HG03196 (cell line): ENCODE results near the gene GRIK2.

Experiments used
- ATAC-seq: cut with Tn5 transposase; IDR thresholded peaks from one replicate; pipeline ENCODE4 v1.9.1; 2021; ENCODE audit not compliant: unreplicated experiment

Gene GRIK2

DNA sequence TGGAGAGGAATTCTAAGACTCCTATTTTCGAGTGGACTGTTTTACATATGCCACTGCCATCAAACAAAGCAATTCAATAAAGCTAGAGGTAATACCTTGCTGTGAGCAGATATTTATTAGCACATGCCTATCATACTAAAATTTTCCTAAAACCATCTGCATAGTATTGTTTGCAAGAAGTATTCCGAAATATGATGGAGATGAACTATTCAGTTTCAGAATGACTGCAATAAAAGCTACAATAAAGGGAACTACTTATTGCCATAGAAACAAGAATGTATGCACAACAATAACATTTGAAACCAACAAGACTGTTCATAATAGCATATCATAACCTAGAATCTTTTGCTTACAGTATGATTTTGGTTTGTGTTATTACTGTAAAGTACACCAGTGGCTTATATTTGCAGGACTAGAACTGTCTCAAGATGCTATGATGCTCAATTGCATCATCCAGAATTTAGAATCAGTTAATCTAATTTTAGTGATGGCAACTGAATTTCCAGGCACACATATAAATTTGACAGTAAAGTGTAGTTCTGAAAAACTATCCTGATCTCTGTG lies 144.3 kb downstream of the GRIK2 start:
- no peak for ATAC-seq

DNA sequence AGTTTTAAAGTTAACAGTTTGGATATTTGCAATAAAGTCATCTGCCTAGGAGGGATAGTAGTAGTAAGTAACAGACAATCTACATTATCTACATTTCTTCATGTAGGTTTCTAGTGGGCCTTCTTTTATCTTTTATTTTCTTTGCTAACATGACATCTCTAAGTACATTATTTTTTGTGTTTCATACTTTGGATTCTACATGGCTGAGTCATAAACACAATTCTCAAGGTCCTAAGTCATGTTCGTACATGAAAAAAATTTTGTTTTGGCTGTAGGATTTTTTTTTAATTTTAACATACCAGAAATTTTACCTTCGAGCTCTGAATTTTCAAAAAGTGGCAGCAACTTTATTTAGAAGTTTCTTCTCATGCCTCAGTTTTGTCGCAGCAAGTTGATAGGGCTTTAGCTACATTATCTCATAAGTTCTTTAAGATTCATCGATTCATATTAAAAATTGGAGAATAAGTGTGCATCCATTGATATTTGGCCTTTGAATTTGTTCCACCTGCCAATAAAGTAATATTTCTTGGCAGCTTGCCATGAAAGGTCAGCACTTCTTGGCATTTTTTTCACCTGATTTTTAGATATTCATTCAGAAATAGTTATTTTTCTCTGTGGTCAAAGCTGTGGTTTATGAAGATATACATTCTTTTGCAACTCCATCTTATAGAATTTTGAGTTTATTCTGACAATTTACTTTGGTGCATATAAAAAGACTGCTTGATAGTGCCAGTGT lies 146.2 kb downstream of the GRIK2 start:
- no peak for ATAC-seq

DNA sequence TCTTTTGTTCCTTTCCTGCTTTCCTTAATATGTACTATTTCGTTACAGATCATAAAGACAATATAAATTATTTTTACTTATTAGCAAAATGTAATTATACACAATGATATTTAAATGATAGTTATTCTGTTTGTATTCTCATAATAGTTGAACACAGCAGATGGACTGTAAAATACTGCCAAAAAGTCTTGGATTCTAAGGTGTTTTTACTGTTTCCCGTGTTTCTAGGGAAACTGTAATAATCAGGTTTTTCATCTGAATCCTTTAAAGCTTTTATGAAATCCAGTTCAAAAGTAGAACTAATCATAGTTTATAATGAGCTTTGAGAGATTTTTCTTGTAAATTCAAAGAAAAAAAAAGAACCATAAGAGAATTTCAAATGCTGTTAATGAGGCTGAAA lies 148.4 kb downstream of the GRIK2 start:
- ATAC-seq: no peak

DNA sequence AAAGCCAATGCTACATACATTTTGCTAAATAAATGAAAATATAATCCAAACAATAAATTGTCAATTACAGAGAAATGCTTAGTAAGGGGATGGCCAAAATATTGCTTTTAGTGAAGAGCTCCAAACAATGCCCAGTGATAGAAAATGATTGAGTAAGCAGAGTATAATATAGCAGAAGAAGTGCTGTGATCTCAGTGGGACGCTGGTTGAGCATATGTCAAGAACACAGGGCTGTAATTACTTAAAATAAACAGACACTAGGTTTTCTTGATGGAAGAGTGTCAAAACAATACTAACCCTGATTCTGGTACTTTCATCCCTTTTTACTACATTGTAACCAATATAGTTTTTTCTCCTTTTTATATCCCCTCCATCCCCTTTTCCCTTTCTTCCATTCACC lies 150.3 kb downstream of the GRIK2 start:
- no peak for ATAC-seq

DNA sequence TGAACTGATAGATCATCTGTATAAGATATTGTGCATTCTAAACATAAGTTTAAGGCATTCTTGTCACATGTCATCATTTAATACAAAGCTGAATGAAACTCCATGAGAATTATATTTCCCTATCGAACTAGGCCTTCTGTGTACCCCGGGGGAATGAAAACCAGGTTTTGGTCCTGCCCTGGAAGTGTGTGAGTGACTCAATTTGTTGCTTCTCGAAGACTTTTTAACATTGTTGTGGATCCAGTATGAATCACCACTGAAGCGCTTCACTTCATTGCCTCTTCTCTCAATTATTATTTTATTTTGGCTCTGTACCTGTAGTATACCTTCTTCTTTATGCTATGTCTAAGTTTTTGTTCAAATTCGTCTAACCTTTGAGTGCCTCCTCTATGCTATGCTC lies 150.8 kb downstream of the GRIK2 start:
- ATAC-seq: no peak

DNA sequence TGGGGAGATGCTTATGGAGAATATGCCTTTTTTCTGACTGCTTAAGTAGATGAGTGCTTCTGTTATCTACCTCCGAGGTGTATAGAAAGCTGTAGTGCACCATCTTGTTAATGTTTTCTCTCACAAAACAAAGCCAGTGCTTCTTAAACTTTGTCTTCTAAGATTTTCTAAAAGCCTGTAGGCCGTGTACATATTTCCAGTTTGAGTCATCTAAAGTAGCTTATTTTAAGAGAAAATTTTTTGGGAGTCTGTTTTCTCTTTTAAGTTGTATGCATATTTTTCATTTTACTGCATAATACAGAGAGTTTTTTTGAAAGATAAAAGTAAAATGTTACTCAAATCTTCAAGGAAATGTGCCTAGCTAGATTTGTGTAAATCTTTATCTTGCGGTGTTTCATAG lies 151.7 kb downstream of the GRIK2 start:
- no peak for ATAC-seq

DNA sequence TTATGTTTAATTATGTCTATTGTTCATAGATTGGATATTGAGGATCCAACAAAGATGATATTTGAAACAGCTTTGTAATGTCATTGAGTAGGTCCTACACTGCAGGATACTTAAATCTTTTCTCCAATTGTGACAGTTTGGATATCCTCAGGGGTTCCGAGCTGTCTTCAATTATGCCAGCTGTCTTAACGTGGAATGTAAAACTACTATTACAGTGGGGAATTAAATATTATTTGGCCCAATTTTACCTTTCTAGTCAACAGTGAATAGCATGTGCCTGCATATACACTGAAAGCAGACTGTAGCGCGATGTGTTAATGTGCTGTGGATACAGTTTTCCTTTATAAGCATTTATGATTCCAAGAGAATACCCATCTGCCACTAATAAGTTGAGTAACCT lies 156.9 kb downstream of the GRIK2 start:
- no peak for ATAC-seq

DNA sequence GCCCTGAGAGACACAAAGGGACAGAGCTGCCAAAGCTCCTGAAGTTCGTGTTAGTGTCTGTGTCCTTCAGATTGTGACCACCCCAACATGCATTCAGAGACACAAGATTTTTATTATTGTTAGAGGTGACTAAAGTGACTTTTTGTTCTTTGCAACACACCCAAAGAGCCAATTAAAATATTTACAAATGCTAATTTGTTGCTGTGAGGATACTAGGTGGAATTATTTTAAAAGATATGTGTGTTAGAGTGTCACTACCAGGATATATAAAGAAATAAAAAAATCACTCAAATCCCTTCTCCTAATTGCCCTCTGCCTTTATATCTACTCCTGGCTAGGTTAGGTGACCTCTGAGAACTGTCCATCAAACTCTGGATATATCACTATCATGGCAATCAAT lies 160.7 kb downstream of the GRIK2 start:
- ATAC-seq: no peak

DNA sequence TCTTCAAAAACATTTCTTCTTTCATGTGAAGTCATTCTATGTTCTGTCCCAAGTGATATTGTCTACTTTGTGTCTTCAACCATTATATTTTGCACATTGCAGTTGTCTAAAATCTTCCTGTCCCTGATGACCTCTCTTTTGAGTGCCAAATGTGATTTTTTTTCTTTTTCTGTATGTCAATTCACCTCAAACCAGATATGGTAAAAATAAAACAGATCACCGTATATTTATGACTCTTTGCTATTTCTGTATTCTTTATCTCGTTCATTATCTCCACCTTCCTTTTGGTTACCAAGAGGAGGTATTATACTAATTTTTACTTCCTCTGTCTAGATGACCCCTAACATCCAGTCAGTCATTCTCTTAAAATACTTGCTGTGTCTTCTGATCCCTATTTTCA lies 165.2 kb downstream of the GRIK2 start:
- no peak for ATAC-seq

DNA sequence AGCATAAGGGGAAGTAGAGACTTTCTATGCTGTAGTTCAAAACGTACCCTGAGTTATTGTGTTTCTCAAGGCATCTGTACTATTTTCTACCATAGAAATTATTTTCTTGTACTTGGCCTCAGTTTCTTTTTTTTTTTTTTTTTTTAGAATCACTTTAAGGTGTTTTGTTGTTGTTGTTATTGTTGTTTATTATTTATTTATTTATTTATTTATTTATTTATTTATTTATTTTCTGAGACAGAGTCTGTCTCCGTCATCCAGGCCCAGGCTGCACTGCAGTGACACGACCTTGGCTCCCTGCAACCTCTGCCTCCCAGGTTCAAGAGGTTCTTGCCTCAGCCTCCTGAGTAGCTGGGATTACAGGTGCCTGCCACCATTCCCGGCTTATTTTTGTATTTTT lies 179.1 kb downstream of the GRIK2 start:
- no peak for ATAC-seq

DNA sequence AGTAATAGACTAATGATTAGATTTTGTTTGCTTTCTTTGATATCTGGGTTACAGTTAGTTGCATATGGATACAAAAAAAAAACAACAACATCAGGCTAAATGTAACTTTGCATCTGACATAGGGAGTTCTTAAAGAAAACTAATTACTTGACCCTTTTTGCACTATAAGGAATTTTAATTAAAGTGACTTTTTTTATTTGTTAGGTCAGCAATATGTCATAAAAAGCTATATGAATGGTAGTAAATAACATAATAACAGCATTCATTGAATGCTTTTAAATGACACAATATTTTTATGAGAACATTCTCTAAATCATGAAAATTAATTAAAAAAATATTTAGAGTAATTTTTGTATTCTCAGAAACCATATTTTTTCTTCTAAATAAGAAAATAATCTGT lies 183.6 kb downstream of the GRIK2 start:
- ATAC-seq: no peak

DNA sequence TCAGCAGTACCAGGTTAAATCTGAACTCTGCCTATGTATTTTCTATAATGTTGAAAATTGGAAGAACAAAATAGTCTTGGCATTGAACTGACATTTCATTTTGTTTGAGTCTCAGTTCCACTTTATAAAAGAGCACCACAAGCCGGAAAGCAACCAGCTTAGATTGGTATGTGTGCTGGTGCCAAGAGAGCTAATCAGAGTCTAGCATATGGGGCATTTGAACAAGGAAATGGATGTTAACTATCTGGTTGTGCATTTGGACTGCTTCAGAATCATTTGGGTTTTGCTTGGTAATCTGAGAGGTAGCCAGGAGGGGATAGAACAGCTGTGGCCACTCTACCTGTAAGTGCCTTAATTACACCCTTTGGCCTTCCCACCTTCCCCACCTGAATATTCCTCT lies 184.8 kb downstream of the GRIK2 start:
- ATAC-seq: no peak

DNA sequence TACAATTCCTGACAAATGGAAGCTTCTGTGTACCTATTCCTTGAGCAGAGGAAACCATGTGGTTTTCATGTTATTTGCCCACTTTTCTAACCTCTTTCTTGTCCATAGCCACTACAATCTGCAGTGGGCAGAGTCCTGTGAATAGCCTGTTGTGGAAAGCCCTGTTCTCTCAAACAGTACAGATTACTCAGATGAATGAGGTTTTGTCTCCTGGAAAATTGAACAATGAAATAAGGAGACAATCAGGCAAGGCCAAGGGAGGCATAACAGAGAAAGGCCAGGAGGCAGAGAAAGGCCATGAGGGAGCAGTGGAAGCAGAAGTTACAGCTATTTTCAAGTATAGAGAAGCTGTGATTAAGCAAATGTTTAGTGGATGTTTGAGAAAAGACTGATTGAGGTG lies 189.3 kb downstream of the GRIK2 start:
- no peak for ATAC-seq

DNA sequence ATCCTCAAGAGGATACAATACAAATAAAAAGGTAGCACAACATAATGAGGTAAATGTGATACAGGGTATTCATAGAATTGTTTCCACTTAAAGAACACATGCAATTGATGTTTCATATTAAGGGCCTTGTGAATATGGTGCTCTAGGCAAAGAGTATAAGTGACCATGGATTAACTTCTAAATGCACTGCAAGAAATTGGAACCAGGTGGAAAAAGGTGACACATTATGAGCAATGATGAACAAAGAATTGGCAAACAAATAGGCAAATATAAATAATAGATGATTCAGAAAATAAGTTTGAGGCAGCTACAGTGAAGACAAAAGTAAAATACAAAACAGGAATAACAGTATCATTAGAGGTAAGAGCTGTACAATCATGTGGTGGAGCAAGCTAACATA lies 192.0 kb downstream of the GRIK2 start:
- no peak for ATAC-seq

DNA sequence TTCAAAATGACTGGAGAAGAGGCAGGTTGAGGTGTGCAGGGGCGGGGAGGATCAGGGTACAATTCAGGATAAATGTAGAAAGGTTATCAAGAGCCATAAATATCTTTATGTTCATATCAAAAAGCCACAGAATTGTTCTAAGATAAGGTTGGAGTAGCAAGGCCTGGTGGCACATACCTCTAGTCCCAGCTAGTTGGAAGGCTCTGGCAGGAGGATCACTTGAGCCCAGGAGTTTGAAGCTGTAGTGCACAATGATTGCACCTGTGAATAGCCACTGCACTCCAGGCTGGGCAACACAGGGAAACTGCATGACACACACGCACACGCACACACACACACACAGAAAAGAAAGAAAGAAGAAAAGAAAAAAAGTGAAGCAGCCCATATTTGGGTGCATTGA lies 194.8 kb downstream of the GRIK2 start:
- ATAC-seq: no peak

DNA sequence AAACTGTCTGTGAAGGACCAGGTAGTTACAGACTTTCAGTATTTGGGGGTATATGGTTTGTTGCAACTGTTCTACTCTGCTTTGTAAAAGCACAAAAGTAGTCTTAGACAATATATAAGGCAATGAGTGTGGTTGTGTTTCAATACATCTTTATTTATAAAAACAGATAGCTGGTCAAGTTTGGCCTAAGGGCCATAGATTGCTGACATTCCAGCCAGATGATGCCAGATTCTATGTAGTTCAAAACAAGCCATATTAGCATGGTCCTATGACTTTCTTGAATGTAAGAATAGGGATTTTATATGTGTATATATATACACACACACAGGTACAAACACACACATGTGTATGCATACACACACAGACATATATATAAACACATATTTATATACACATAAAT lies 201.8 kb downstream of the GRIK2 start:
- ATAC-seq: no peak

DNA sequence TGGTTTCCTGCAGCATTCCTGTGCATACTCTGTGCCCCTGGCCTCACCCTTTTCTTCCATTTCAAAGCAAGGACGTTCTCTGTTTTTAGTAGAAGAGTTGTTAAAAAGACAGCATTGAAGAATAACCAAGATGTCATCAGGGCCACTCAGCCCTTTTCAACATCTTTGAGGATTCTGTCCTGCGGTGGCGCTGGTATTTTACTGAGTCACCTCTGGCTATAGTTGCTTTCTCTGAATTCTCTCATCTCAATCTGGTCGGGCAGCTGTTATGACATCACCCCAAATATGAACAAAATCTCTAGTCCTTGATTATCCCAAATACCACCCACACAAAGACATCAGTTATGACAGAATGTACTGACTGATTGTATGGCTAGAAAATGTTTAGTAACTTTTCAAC lies 204.2 kb downstream of the GRIK2 start:
- no peak for ATAC-seq

DNA sequence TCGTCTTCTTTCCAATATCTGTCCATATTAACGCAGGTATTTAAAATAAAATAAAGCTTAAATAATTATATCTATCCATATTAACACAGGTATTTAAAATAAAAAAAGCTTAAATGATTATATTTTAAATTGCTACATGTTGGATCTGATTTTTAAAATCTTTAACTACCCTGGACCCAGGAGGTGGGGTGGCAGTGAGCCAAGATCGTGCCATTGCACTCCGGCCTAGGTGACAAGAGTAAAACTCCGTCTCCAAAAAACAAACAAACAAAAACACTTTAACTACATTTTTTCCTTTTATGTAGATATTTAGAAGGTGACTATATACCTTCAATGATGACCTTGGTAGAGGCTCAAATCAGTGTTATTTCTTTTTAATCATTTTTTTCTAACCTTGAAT lies 211.9 kb downstream of the GRIK2 start:
- ATAC-seq: no peak

DNA sequence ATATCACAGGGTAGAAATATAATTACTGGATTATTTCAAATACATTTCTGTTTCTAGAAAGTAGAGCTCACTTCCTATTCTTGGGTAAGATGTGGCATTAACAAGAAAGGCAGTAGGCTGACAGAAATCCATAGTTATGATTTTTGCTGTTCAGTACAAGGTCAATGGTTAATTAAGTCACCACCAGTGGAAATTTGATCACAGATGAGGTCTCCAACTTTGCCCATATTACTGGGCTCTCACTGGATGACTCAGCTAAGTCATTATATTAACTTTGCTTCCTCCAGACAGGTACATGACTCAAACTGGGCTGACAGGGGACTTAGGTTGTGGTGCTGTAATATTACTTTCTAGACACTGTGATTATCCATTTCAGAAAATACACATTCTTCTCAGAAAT lies 212.4 kb downstream of the GRIK2 start:
- peak; percentile 81 for ATAC-seq

DNA sequence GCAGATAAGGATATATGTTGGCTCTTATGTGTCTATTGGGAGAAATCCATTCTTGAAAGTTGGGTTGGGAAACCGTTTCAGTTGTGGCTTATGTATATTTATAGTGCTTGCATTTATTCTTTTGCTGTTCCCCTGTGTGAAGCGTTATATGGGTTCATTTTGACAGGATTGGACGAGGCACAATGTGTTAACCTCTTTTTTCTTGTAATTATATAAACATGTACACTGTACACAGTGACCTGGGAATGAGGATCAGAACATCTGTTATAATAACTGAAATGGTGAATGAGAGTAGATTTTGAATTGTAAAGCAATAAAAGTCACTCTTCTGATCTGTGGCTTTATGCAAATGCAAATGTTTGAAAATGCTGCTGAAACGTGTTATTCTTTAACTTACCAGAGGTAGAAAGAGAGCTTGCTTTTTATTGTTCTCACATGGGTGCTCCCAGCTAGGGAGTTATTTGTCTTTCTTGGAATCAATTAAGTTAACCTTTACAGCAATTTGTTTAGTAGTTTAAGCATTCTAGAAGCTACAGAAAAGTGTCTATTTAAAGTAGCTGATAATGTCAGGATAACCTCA lies 213.7 kb downstream of the GRIK2 start:
- no peak for ATAC-seq

DNA sequence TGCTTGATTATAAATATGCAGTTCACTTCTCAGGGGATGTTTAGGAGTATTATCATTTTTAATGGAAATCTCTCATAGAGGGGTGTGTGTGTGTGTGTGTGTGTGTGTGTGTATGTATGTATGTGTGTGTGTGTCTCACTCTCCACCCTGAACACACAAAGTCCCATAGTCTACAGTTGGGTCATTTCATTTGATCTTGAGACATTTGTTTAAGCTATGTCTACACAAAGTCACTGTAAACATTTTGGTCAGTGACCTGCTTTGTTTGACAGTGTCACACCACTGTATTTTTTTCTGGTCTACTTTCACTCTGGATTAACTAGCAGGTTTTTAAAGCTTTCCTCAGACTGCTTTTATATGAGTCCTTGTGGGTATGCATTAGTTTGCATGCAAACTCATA lies 215.2 kb downstream of the GRIK2 start:
- no peak for ATAC-seq

DNA sequence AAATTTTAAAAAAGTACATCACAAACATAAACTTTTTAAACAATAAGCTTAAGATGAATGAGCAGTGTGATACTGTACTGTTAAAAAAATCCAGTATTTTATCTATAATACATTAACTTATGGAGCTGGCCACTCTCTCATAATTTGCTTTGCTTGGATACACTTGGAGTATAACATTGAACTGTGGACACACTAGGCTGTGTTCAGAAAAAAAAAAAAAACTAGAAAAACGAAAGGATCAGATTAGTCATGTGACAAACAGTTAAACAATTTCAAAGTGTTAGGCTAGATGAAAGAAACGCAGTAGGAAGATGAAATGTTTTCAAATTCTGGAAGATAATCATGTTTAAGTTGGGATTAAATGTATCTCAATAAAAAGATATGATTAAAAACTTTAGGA lies 220.0 kb downstream of the GRIK2 start:
- ATAC-seq: no peak

DNA sequence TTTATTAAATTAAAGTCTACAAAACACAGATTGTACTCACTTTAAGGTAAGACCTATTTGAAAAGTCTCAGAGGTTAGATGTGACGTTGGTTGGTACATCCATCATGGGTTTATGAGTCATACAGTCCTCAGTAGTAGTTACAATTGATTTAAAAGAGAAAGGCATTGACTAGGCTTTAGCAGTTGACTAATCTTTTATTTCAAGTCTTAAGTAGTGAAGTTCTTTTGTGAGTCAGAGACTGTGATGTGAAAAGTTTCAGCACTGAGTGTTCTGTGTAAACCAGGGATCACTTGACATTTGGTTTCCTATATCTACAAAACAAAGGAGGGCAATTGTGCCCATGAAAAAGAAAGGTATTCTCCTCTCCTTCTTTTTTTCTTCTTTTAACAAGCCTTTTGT lies 221.3 kb downstream of the GRIK2 start:
- ATAC-seq: no peak
